Measurements from ENCODE around the gene ZNF768. TPM values are rescaled to one million over a fixed set of nuclear protein-coding genes. Genes with fewer than 3 reads are reported as not detected.

The ZNF768 gene
- total RNA-seq, 4 donors from 2014 or later = 27.4 to 44.9 (median 32.3) TPM

GRCh38 chr16:30509081-30509765 is 17.1 kb downstream of the ZNF768 start:
- no peak for TF ChIP-seq POLR2A (IDR thresholded peaks at IDR 0.05)
- TF ChIP-seq, protein P1, sequence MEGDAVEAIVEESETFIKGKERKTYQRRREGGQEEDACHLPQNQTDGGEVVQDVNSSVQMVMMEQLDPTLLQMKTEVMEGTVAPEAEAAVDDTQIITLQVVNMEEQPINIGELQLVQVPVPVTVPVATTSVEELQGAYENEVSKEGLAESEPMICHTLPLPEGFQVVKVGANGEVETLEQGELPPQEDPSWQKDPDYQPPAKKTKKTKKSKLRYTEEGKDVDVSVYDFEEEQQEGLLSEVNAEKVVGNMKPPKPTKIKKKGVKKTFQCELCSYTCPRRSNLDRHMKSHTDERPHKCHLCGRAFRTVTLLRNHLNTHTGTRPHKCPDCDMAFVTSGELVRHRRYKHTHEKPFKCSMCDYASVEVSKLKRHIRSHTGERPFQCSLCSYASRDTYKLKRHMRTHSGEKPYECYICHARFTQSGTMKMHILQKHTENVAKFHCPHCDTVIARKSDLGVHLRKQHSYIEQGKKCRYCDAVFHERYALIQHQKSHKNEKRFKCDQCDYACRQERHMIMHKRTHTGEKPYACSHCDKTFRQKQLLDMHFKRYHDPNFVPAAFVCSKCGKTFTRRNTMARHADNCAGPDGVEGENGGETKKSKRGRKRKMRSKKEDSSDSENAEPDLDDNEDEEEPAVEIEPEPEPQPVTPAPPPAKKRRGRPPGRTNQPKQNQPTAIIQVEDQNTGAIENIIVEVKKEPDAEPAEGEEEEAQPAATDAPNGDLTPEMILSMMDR (IDR thresholded peaks at IDR 0.05) = no peak
- H3K36me3 ChIP-seq = no peaks in the 10 kb centered on the region
- intact Hi-C loops (cut with DNase I) = no loop called here
- DNase-seq = no peak
- WGBS, 2 donors = 76 to 86% methylated on average over 4 of the region's 4 CpGs
- no peaks in the 10 kb centered on the region for H3K27me3 ChIP-seq
- no peak overlapping the region for H3K27ac ChIP-seq
- no peaks in the 10 kb centered on the region for H3K9me3 ChIP-seq
- no peaks in the 10 kb centered on the region for H3K4me1 ChIP-seq
- H3K4me3 ChIP-seq (replicated peaks in 1 of 3) = no peak overlapping the region

GRCh38 chr16:30503403-30504296 is 22.7 kb downstream of the ZNF768 start:
- no peak overlapping the region for H3K27ac ChIP-seq
- H3K4me3 ChIP-seq (replicated peaks in 1 of 3) = no peak overlapping the region
- H3K9me3 ChIP-seq = no peaks in the 10 kb centered on the region
- intact Hi-C loops (cut with DNase I) = no loop called here
- no peak for DNase-seq
- no peaks in the 10 kb centered on the region for H3K4me1 ChIP-seq
- TF ChIP-seq, protein P1 (IDR thresholded peaks at IDR 0.05) = no peak
- TF ChIP-seq POLR2A (IDR thresholded peaks at IDR 0.05) = no peak
- 72 to 75% methylated on average over 6 of the region's 6 CpGs for WGBS, 2 donors
- H3K36me3 ChIP-seq = no peaks in the 10 kb centered on the region
- no peaks in the 10 kb centered on the region for H3K27me3 ChIP-seq

DNA sequence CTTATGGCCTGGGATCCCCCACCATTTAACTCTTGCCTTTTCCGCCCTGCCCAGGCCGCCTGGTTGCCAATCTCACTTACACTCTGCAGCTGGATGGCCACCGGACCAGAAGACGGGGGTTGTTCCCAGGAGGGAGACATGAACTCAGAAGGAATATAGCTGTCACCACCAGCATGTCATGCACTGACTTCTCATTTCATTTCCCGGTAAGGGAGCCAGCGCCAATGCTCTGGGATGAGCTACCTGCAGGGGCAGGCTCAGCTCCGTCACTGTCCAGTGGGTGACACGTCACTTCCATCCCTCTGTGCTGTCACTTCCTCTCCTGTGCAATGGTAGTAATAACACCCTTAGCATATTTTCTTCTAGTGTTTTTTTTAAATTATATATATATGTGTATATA is 27.1 kb downstream of the ZNF768 start:
- Histone ChIP-seq H3K27ac (no peak overlapping the region), H3K27me3 (no peaks in the 10 kb centered on the region), H3K36me3 (no peaks in the 10 kb centered on the region), H3K9me3 (no peaks in the 10 kb centered on the region), H3K4me1 (no peaks in the 10 kb centered on the region), H3K4me3 (replicated peaks in 1 of 3) (no peak overlapping the region)
- no peak for DNase-seq
- 78 to 85% methylated on average over 8 of the region's 8 CpGs for WGBS, 2 donors
- TF ChIP-seq, protein P1 (IDR thresholded peaks at IDR 0.05) = no peak
- TF ChIP-seq POLR2A (IDR thresholded peaks at IDR 0.05) = no peak
- intact Hi-C loops (cut with DNase I) = no loop called here

DNA sequence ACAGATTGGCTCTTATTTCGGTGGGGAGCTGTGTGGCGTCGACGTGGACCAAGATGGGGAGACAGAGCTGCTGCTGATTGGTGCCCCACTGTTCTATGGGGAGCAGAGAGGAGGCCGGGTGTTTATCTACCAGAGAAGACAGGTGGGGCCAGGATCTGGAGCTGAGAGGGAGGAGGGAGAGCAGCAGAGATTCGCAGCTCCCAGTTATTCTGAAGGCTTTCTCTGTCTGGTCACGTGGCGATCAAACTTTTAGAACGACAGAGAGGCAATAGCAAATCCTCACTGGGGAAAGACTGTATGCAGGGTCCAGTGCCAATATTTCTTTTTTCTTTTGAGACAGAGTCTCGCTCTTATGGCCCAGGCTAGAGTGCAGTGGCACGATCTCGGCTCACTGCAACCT is 31.7 kb downstream of the ZNF768 start:
- H3K4me1 ChIP-seq = no peaks in the 10 kb centered on the region
- H3K9me3 ChIP-seq = no peaks in the 10 kb centered on the region
- DNase-seq = no peak
- H3K36me3 ChIP-seq = no peaks in the 10 kb centered on the region
- no peak for TF ChIP-seq POLR2A (IDR thresholded peaks at IDR 0.05)
- TF ChIP-seq, protein P1 (IDR thresholded peaks at IDR 0.05) = no peak
- intact Hi-C loops (cut with DNase I) = no loop called here
- WGBS, 2 donors = 71 to 72% methylated on average over 12 of the region's 12 CpGs
- no peak overlapping the region for H3K4me3 ChIP-seq (replicated peaks in 1 of 3)
- no peaks in the 10 kb centered on the region for H3K27me3 ChIP-seq
- no peak overlapping the region for H3K27ac ChIP-seq

Measured in thyroid gland (tissue), 4 donors.